SK-N-DZ (cell line): Measurements from ENCODE around the gene AGRN.

Experiments used
- DNase-seq: peaks from one replicate; pipeline ENCODE4 v3.0.0-alpha.2; 2015; ENCODE audit warnings: low spot score

Gene AGRN

GRCh38 chr1:1035291-1035943 lies 15.5 kb downstream of the AGRN start:
- no peak for DNase-seq

DNA sequence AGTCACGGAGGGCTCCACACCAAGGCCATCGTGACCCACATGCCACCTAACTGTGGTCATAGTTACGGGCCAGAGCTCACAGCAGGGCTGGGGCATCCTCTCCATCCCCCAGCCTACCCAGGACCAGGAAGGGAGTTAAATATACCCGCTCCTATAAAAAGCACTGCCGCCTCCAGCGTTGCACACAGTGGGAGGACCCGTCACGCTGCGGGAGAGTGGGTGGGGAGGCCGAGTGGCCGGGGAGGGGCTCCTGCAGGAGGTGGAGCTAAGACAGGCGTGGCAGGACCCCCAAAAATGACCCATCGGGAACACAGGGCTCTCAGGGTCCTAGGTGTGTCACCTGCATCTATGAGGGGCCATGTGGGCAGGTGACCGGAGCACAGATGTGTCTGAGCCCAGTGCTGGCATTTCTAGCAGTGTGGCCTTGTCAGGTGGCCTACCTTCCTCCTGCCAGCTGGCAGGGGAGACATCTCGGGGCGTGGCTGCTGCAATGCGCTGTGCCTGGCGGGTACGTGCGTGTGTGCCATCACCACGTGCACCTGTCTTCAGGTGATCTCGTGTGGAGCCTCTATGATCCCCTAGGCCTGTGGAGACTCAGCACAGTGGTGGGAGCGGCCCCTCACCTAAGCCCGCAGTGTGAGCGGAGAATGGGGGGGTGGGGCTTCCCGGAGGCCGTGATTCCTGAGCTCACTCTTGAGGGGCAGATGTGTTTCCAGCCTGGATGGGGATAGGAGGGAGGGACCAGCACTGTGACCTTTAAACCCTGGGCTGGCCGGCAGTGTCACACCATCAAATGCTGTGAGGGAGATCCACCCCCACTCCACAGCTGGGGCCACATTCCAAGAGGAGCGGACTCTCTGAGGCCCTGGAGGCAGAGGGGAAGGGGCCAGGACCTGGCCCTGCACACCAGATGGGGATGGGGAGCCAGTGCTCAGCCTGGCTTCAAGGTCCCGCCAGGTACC lies 17.7 kb downstream of the AGRN start:
- no peak for DNase-seq

- DNase-seq: no peak
Observed at GRCh38 chr1:1038694-1039093, 18.8 kb downstream of the AGRN start.

DNA sequence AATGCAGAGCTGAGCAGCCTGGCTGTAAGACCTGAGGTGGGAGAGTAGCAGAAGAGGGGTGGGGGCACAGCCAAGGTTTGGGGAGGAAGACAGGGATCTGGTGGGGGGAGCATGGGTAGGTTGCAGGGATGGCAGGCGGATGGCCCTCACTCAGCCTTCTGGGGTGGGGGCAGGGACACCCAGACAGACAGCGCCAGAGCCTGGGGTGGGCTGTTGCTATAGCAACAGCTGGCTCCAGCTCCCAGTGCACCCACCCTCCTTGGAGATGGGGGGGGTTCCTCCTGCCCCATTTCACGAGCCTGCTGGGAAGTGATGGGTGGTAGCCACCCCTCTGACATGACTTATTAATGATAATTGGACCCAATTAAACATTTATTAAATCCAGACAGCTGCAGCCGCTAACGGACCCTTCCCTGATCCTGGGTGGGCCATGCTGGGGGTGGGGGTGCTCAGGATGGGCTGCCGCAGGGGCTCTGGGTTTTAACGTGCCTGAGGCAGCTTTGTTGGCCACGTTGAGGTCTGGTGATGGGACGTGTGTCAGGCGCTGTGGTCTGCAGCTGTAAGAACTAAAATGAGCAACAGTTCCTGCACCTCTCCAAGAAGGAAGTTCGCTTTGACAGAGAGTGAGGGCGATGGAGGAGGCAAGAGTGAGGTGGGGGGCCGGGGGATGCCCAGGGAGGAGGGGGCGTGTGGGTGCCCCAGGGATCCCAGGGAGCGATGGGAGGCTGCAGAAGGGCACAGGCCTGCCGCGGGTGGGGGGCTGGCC lies 19.4 kb downstream of the AGRN start:
- no peak for DNase-seq

GRCh38 chr1:1040004-1040991 lies 20.4 kb downstream of the AGRN start:
- no peak for DNase-seq

DNA sequence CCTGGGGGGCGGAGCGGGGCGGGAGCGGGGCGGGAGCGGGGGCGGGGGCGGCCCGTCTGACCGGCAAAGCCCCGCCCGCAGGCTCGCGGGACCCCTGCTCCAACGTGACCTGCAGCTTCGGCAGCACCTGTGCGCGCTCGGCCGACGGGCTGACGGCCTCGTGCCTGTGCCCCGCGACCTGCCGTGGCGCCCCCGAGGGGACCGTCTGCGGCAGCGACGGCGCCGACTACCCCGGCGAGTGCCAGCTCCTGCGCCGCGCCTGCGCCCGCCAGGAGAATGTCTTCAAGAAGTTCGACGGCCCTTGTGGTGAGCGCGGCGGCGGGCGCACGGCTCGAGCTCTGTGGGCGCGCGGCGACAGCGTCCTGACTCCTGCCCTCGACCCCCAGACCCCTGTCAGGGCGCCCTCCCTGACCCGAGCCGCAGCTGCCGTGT lies 21.2 kb downstream of the AGRN start:
- DNase-seq: no peak

DNA sequence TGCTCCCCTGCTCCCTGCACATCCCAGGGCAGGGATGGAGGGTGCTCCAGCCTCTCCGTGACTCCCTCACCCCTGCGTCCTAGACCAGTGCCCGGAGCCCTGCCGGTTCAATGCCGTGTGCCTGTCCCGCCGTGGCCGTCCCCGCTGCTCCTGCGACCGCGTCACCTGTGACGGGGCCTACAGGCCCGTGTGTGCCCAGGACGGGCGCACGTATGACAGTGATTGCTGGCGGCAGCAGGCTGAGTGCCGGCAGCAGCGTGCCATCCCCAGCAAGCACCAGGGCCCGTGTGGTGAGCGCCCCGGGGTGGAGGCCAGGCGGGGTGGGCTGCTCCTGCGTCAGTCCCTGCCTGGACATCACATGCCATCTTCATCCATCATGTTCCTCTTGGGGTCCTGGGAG lies 22.0 kb downstream of the AGRN start:
- DNase-seq: no peak

DNA sequence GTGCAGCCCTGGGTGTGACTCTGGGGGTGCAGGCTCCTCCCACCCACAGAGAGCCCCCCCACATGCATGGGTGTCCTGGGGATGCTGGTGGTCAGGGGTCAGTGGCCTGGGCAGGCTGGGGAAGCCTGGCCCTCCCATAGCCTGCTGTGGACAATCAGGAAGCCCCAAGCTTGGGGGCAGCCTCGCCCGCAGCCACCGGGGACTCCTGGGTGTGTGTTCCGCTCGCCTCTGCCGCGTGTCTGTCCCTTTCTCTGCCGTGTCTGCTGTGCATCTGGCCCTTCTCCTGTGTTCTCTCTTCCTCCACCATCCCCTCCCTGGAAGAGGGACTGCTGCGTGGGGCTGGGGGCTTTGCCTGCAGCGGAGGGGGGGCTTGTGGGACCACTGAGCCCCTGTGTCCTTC lies 22.9 kb downstream of the AGRN start:
- no peak for DNase-seq

- DNase-seq: no peak
Observed at GRCh38 chr1:1043411-1043810, 23.5 kb downstream of the AGRN start.

DNA sequence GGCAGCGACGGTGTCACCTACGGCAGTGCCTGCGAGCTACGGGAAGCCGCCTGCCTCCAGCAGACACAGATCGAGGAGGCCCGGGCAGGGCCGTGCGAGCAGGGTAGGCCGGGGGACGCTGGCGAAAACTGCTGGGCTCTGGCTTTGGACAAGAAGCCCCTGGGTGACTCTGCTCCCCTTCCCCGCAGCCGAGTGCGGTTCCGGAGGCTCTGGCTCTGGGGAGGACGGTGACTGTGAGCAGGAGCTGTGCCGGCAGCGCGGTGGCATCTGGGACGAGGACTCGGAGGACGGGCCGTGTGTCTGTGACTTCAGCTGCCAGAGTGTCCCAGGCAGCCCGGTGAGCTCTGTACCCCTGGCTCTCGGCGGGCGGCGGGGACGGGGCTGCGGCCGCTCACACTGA lies 24.0 kb downstream of the AGRN start:
- no peak for DNase-seq

GRCh38 chr1:1044455-1045078 lies 24.6 kb downstream of the AGRN start:
- no peak for DNase-seq

- DNase-seq: no peak
Observed at GRCh38 chr1:1045129-1045528, 25.2 kb downstream of the AGRN start.

GRCh38 chr1:1046243-1046642 lies 26.3 kb downstream of the AGRN start:
- no peak for DNase-seq

- DNase-seq: no peak
Observed at GRCh38 chr1:1046767-1047166, 26.8 kb downstream of the AGRN start.

DNA sequence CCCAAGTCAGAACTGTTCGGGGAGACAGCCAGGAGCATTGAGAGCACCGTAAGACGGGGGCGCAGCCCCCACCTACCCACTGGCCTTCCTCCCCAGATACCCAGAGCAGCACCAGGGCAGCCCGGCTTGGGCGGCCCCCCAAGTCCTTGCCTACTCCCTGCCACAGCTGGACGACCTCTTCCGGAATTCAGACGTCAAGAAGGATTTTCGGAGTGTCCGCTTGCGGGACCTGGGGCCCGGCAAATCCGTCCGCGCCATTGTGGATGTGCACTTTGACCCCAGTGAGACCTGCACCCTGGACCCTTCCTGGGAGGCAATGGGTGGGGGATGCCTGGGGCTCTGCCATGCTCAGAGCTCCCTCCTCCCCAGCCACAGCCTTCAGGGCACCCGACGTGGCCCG lies 27.5 kb downstream of the AGRN start:
- DNase-seq: no peak

DNA sequence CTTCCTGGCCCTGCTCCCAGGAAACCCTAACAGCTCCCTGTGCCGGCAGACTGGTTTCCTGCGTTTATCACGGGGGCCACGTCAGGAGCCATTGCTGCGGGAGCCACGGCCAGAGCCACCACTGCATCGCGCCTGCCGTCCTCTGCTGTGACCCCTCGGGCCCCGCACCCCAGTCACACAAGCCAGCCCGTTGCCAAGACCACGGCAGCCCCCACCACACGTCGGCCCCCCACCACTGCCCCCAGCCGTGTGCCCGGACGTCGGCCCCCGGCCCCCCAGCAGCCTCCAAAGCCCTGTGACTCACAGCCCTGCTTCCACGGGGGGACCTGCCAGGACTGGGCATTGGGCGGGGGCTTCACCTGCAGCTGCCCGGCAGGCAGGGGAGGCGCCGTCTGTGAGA lies 28.0 kb downstream of the AGRN start:
- DNase-seq: no peak

DNA sequence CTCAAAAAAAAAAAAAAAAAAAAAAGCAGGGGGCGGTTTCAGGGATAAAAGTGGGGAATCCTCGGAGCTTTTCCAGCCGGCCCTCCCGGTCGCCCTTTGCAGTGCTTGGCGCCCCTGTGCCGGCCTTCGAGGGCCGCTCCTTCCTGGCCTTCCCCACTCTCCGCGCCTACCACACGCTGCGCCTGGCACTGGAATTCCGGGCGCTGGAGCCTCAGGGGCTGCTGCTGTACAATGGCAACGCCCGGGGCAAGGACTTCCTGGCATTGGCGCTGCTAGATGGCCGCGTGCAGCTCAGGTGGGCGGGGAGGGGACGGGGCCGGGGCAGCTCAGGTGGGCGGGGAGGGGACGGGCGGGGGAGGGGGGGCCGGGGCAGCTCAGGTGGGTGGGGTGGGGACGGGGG lies 28.8 kb downstream of the AGRN start:
- DNase-seq: no peak

DNA sequence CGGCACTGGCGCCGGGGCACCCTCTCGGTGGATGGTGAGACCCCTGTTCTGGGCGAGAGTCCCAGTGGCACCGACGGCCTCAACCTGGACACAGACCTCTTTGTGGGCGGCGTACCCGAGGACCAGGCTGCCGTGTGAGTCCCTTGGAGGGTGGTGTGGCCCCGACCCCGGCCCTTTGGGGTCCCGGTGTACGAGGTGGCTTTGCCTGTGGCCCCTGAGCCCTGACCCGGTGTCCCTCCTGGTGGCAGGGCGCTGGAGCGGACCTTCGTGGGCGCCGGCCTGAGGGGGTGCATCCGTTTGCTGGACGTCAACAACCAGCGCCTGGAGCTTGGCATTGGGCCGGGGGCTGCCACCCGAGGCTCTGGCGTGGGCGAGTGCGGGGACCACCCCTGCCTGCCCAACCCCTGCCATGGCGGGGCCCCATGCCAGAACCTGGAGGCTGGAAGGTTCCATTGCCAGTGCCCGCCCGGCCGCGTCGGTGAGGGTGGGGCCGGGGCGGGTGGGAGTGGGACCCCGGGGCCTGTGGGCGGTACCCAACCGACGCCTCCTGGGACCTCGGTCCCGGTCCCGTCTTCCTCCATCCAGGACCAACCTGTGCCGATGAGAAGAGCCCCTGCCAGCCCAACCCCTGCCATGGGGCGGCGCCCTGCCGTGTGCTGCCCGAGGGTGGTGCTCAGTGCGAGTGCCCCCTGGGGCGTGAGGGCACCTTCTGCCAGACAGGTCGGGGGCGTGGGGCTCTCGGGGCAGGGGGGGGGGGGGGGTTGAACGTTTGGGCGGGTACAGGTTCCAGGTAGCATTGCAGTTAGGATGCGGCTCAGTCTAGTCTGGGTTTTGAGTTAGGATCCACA lies 29.6 kb downstream of the AGRN start:
- DNase-seq: no peak

DNA sequence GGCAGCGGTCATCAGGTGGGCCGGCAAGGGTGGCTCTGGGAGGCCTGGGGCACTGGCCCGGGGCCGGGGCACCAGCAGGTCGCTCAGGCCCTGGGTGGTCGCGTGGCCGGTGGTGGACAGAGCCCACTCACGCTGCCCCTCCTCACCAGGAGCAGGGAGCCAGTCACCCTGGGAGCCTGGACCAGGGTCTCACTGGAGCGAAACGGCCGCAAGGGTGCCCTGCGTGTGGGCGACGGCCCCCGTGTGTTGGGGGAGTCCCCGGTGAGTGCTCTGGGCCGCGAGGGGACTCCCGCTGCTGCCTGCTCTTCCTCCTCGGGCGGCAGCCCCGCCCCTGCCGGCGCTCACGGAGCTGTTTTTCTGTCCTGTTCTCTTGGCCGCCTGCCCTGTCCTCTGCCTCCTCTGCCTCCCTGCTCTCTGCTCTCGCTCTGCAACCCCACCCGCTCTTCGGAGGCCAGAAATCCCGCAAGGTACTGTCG lies 30.7 kb downstream of the AGRN start:
- DNase-seq: no peak
